Mesendoderm (in vitro differentiated cells): ENCODE data around the gene ATF7IP.

Experiments used
- DNase-seq: peaks from one replicate; pipeline ENCODE4 v3.0.0; 2013
- H2AK5ac ChIP-seq: 2 replicates; pipeline ENCODE4 v1.6.1; 2013; ENCODE audit warnings: low read length, inconsistent platforms
- H2BK120ac ChIP-seq: 2 replicates; pipeline ENCODE4 v1.6.1; 2013; ENCODE audit warnings: low read depth, mild to moderate bottlenecking, low read length, moderate library complexity, mixed read lengths
- H2BK15ac ChIP-seq: replicated peaks from 2 replicates; pipeline ENCODE4 v1.6.1; 2013; ENCODE audit warnings: low read depth, mild to moderate bottlenecking, moderate library complexity
- H2BK5ac ChIP-seq: 2 replicates; pipeline ENCODE4 v1.6.1; 2013; ENCODE audit warnings: low read length, inconsistent platforms
- H3K18ac ChIP-seq: 2 replicates; pipeline ENCODE4 v1.6.1; 2013; ENCODE audit warnings: mild to moderate bottlenecking, low read length, mixed read lengths
- H3K23ac ChIP-seq: one replicate; pipeline ENCODE4 v1.6.1; 2013; ENCODE audit warnings: low read length
- H3K27ac ChIP-seq: 2 replicates; pipeline ENCODE4 v1.5.1; 2013; ENCODE audit warnings: low read depth, mild to moderate bottlenecking, inconsistent platforms, low read length, moderate library complexity
- H3K27me3 ChIP-seq: 2 replicates; pipeline ENCODE4 v1.6.1; 2013; ENCODE audit warnings: low read length, control low read depth, mild to moderate bottlenecking, inconsistent platforms; ENCODE audit not compliant: insufficient read depth, poor library complexity
- H3K36me3 ChIP-seq: 2 replicates; pipeline ENCODE4 v1.6.1; 2013; ENCODE audit warnings: low read length, inconsistent platforms; ENCODE audit not compliant: control insufficient read depth, insufficient read depth
- H3K4ac ChIP-seq: one replicate; pipeline ENCODE4 v1.6.1; 2013; ENCODE audit warnings: low read depth, mild to moderate bottlenecking, low read length, moderate library complexity
- H3K4me1 ChIP-seq: 2 replicates; pipeline ENCODE4 v1.6.1; 2013; ENCODE audit warnings: low read depth, low read length, inconsistent platforms; ENCODE audit not compliant: control insufficient read depth
- H3K4me2 ChIP-seq: 2 replicates; pipeline ENCODE4 v1.6.1; 2013; ENCODE audit warnings: low read length
- H3K4me3 ChIP-seq: 2 replicates; pipeline ENCODE4 v1.5.1; 2013; ENCODE audit warnings: mild to moderate bottlenecking, low read length
- H3K56ac ChIP-seq: one replicate; pipeline ENCODE4 v1.6.1; 2013; ENCODE audit warnings: low read length
- H3K79me1 ChIP-seq: 2 replicates; pipeline ENCODE4 v1.6.1; 2013; ENCODE audit warnings: low read length, inconsistent platforms
- H3K79me2 ChIP-seq: 2 replicates; pipeline ENCODE4 v1.6.1; 2013; ENCODE audit warnings: mild to moderate bottlenecking, low read length; ENCODE audit not compliant: control insufficient read depth, insufficient read depth
- H3K9ac ChIP-seq: 2 replicates; pipeline ENCODE4 v1.6.1; 2013; ENCODE audit warnings: low read length, inconsistent platforms
- H4K5ac ChIP-seq: one replicate; pipeline ENCODE4 v1.6.1; 2013; ENCODE audit warnings: low read length
- H4K8ac ChIP-seq: one replicate; pipeline ENCODE4 v1.6.1; 2013; ENCODE audit warnings: low read depth, mild to moderate bottlenecking, control low read depth, low read length, moderate library complexity
- WGBS: extraction: QIAGEN DNeasy Blood & Tissue Kit; methylation state at CpG from one replicate; pipeline ENCODE4 v1.1.7; 2013; ENCODE audit warnings: low lambda C conversion rate, missing lambda C conversion rate; ENCODE audit not compliant: insufficient coverage; ENCODE audit errors: extremely low coverage; 5-methylcytosine and 5-hydroxymethylcytosine counted together

The ATF7IP gene

DNA sequence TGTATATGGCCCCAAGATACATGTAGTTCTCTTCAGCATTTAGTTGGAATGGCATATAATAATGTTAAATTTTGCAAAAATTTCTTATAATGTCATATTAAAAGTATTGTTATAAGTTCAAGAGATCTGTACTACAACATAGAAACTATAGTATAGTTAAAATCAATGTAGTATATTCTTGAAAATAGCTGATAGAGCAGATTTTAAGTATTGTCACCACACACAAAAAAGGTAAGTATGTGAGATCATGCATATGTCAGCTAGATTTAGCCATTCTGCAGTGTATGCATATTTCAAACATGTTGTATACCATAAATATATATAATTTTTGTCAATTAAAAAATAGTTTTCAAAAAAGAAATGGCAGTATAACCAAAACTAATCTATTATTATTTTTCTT is 115.7 kb downstream of the ATF7IP start:
- Histone ChIP-seq H3K36me3 (peaks cover 5% of the 10 kb centered on the region), H3K4me2 (no peak overlapping the region), H2AK5ac (no peak overlapping the region), H3K79me2 (no peaks in the 10 kb centered on the region), H4K5ac (no peak overlapping the region), H3K18ac (no peak overlapping the region), H3K9ac (no peak overlapping the region), H3K4ac (no peak overlapping the region), H3K23ac (no peak overlapping the region), H2BK120ac (no peak overlapping the region), H4K8ac (no peak overlapping the region), H2BK15ac (no peak overlapping the region), H3K27ac (no peak overlapping the region), H3K56ac (no peak overlapping the region), H3K4me3 (no peak overlapping the region), H3K4me1 (no peaks in the 10 kb centered on the region), H2BK5ac (no peak overlapping the region), H3K79me1 (no peaks in the 10 kb centered on the region), H3K27me3 (no peaks in the 10 kb centered on the region)
- DNase-seq, result no peak

DNA sequence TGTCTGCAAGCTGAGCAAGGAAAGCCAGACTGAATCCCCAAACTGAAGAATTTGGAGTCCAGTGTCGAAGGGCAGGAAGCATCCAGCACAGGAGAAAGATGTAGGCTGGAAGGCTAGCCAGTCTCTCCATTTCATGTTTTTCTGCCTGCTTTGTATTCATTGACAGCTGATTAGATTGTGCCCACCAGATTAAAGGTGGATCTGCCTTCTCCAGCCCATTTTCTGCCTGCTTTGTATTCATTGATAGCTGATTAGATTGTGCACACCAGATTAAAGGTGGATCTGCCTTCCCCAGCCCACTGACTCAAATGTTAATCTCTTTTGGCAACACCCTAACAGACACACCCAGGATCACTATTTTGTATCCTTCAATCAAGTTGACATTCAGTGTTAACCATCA is 116.9 kb downstream of the ATF7IP start:
- H4K8ac ChIP-seq, result no peak overlapping the region
- H3K18ac ChIP-seq, result no peak overlapping the region
- no peak overlapping the region for H3K4me2 ChIP-seq
- no CpG with 5 or more reads among the region's 1 CpG for WGBS
- H3K9ac ChIP-seq, result no peak overlapping the region
- DNase-seq, result peak; percentile 74
- no peaks in the 10 kb centered on the region for H3K79me1 ChIP-seq
- H2BK15ac ChIP-seq, result no peak overlapping the region
- H3K79me2 ChIP-seq, result no peaks in the 10 kb centered on the region
- no peak overlapping the region for H2AK5ac ChIP-seq
- H3K27ac ChIP-seq, result no peak overlapping the region
- H3K27me3 ChIP-seq, result no peaks in the 10 kb centered on the region
- H3K4me1 ChIP-seq, result no peaks in the 10 kb centered on the region
- H3K4me3 ChIP-seq, result no peak overlapping the region
- no peak overlapping the region for H3K4ac ChIP-seq
- H4K5ac ChIP-seq, result no peak overlapping the region
- peaks cover 5% of the 10 kb centered on the region for H3K36me3 ChIP-seq
- no peak overlapping the region for H3K56ac ChIP-seq
- no peak overlapping the region for H2BK5ac ChIP-seq
- H3K23ac ChIP-seq, result no peak overlapping the region
- H2BK120ac ChIP-seq, result no peak overlapping the region

DNA sequence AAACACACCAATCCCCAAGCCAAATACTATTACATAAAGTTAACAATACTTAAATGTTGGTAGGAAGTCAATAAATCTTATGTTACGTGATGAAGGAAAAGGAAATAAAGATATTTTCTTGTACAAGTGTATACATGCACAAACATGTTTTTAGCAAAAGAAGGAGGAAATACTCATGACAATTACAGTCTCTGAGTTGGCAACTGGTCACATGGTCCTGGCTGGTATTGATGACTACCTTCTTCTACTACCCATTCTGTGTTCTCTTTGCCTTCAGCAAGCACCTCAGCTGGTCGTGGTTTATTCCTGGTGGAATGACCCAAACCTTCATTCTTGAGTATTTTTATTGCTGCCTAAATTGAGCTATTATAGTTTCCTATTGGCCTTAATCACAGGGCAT is 117.4 kb downstream of the ATF7IP start:
- Histone ChIP-seq H3K79me2 (no peaks in the 10 kb centered on the region), H4K8ac (no peak overlapping the region), H3K4me1 (no peaks in the 10 kb centered on the region), H3K9ac (no peak overlapping the region), H2AK5ac (no peak overlapping the region), H3K27ac (no peak overlapping the region), H3K79me1 (no peaks in the 10 kb centered on the region), H3K4me3 (no peak overlapping the region), H3K4ac (no peak overlapping the region), H3K23ac (no peak overlapping the region), H3K27me3 (no peaks in the 10 kb centered on the region), H2BK15ac (no peak overlapping the region), H3K36me3 (peaks cover 5% of the 10 kb centered on the region), H2BK120ac (no peak overlapping the region), H4K5ac (no peak overlapping the region), H3K4me2 (no peak overlapping the region), H3K56ac (no peak overlapping the region), H3K18ac (no peak overlapping the region), H2BK5ac (no peak overlapping the region)
- no peak for DNase-seq
- WGBS, result no CpG with 5 or more reads among the region's 2 CpGs

DNA sequence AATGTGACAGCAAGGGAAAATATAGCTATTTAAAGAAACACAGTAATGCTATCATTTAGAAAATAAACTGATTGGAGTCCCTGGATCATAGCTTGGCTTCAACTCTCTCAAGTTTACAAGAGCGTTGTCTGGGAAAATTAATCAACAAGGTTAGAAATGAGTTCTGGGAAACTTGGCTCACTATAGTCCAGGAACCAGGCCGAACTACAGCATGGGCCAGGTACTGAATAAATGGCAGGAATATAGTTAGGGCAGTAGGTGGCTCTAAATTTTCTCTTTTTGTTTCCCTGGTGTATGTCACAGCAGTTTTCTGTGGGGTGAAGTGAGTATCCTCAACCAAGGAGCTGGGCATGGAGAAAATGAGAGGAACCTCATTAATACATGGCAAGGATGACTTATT is 129.8 kb downstream of the ATF7IP start:
- H3K36me3 ChIP-seq, result peaks cover 6% of the 10 kb centered on the region
- no peak overlapping the region for H3K4ac ChIP-seq

DNA sequence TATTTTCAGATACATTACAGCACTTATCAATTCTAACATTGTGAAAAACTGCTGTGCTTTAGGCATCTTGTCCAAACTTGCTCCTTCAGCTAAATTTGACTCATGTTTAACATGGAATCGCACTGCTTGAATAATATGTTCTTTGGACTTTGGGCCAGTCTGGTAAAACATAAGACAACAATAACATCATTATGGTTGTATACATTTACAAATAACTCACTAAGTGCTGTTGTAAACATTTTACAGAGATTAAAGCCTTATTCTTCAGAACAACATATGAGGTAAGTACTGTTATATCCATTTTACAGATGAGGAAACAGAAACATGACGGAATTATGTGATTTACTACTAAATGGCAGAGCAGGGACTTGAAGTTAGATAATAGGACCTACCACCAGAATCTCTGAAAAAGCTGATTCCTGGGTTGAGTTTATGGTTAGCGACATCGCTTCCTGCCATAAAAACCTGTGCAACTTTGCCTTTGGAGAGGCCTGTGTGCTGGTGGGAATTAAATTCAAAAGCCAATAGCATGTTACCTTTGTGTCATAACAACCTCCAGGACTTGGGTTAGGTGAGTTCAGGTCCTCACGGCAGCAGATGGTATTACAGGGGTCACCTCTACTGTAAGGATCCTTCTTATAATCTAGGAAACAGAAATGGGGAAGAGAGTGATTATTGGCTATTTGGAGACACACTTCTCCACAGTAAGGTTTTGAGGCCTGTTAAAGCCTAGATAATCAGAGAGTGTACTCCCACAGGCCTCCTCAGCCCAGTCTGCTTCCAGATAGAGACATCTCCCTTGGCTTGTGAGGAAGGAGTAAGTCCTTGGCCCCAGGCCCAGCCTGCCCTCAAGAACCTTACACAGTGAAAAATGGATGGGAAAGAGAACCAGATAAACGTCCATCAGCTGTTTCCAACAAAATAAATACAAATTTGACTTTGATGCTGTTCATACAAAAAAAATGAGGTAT is 140.4 kb downstream of the ATF7IP start:
- no peaks in the 10 kb centered on the region for H3K79me2 ChIP-seq
- no peak overlapping the region for H3K23ac ChIP-seq
- no CpG with 5 or more reads among the region's 6 CpGs for WGBS
- no peak overlapping the region for H4K5ac ChIP-seq
- H3K4me2 ChIP-seq, result no peak overlapping the region
- no peak overlapping the region for H3K18ac ChIP-seq
- H3K4ac ChIP-seq, result no peak overlapping the region
- no peak overlapping the region for H3K4me3 ChIP-seq
- H2BK5ac ChIP-seq, result no peak overlapping the region
- no peak overlapping the region for H2AK5ac ChIP-seq
- H3K79me1 ChIP-seq, result no peaks in the 10 kb centered on the region
- no peak overlapping the region for H2BK120ac ChIP-seq
- H3K4me1 ChIP-seq, result no peaks in the 10 kb centered on the region
- H3K36me3 ChIP-seq, result peaks cover 3% of the 10 kb centered on the region
- H3K27me3 ChIP-seq, result no peaks in the 10 kb centered on the region
- no peak overlapping the region for H3K9ac ChIP-seq
- DNase-seq, result no peak
- no peak overlapping the region for H4K8ac ChIP-seq
- H3K56ac ChIP-seq, result no peak overlapping the region
- H2BK15ac ChIP-seq, result no peak overlapping the region
- H3K27ac ChIP-seq, result no peak overlapping the region

More for the DNA sequence above, 129.8 kb downstream of the ATF7IP start:
- H4K5ac ChIP-seq, result no peak overlapping the region
- no peak overlapping the region for H2BK5ac ChIP-seq
- H3K23ac ChIP-seq, result no peak overlapping the region
- no peak overlapping the region for H2BK15ac ChIP-seq
- H3K4me2 ChIP-seq, result no peak overlapping the region
- H3K27me3 ChIP-seq, result no peaks in the 10 kb centered on the region
- no peaks in the 10 kb centered on the region for H3K79me2 ChIP-seq
- no peak overlapping the region for H3K56ac ChIP-seq
- WGBS, result no CpG with 5 or more reads among the region's 2 CpGs
- H2BK120ac ChIP-seq, result no peak overlapping the region
- peaks cover 1% of the 10 kb centered on the region for H3K79me1 ChIP-seq
- H3K4me1 ChIP-seq, result no peaks in the 10 kb centered on the region
- H3K9ac ChIP-seq, result no peak overlapping the region
- no peak overlapping the region for H3K27ac ChIP-seq
- H3K4me3 ChIP-seq, result no peak overlapping the region
- no peak for DNase-seq
- no peak overlapping the region for H2AK5ac ChIP-seq
- no peak overlapping the region for H4K8ac ChIP-seq
- no peak overlapping the region for H3K18ac ChIP-seq

DNA sequence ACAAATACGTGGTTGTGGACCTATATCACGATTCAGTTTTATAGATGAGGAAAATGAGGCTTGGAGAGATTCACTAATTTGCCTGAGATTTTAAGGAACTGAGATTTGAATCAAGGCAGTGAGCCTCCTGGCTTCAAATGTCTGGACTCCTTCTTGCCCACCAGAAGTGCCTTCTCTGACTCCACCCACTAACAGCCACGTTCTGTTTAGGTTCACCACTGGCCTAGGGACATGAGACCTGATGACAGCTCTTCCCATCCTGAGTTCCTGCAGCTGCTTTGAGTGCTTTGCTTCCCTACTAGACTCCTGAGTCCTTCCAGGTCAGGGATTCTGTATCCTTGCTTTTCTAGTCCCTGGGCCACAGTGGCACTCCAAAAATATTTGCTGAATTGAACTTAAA is 145.1 kb downstream of the ATF7IP start:
- H2BK15ac ChIP-seq, result no peak overlapping the region
- H4K8ac ChIP-seq, result no peak overlapping the region
- no peak overlapping the region for H3K23ac ChIP-seq
- no peak overlapping the region for H2AK5ac ChIP-seq
- H3K79me2 ChIP-seq, result no peaks in the 10 kb centered on the region
- H3K27ac ChIP-seq, result no peak overlapping the region
- H2BK120ac ChIP-seq, result no peak overlapping the region
- H3K36me3 ChIP-seq, result peaks cover 3% of the 10 kb centered on the region
- no peak overlapping the region for H3K18ac ChIP-seq
- H3K56ac ChIP-seq, result no peak overlapping the region
- H3K4me3 ChIP-seq, result no peak overlapping the region
- no peak overlapping the region for H3K4me2 ChIP-seq
- no peak overlapping the region for H2BK5ac ChIP-seq
- H3K79me1 ChIP-seq, result no peaks in the 10 kb centered on the region
- no peak overlapping the region for H4K5ac ChIP-seq
- no peak overlapping the region for H3K4ac ChIP-seq
- no CpG with 5 or more reads among the region's 3 CpGs for WGBS
- no peaks in the 10 kb centered on the region for H3K4me1 ChIP-seq
- no peaks in the 10 kb centered on the region for H3K27me3 ChIP-seq
- H3K9ac ChIP-seq, result no peak overlapping the region
- peak; percentile 27 for DNase-seq
